Kidney (tissue), 14 donors: ENCODE data around the gene LAIR2. TPM values are rescaled to one million over a fixed set of nuclear protein-coding genes. Genes with fewer than 3 reads are reported as not detected.

ENCODE experiments used
- DNase-seq, 5 donors: peaks; one replicate each; pipeline ENCODE4 v3.0.0-alpha.2; 2013 to 2020
- FAIRE-seq: peaks from 2 replicates; lab custom pipeline; 2012; peaks lifted over from hg19 to GRCh38; lab: Jason Lieb, UNC
- H3K27ac ChIP-seq, 2 donors: one replicate each; pipeline ENCODE4 v1.7.0; 2013; ENCODE audit warnings: low read depth in 2 of 2, low read length in 2 of 2, inconsistent platforms in 1 of 2
- H3K27me3 ChIP-seq: one replicate; pipeline ENCODE4 v1.7.1; 2013; ENCODE audit warnings: low read length, inconsistent platforms; ENCODE audit not compliant: control insufficient read depth, insufficient read depth
- H3K36me3 ChIP-seq, 3 donors: one replicate each; pipeline versions ENCODE4 v1.7.0 to v1.7.1; 2013; ENCODE audit warnings: low read length in 3 of 3, control low read depth in 1 of 3, inconsistent platforms in 1 of 3; ENCODE audit not compliant: insufficient read depth in 3 of 3, control insufficient read depth in 2 of 3
- H3K4me1 ChIP-seq, 3 donors: one replicate each; pipeline versions ENCODE4 v1.7.0 to v1.7.1; 2013; ENCODE audit warnings: low read length in 3 of 3, inconsistent platforms in 1 of 3, low read depth in 1 of 3; ENCODE audit not compliant: control insufficient read depth in 2 of 3, insufficient read depth in 2 of 3
- H3K4me3 ChIP-seq, 3 donors: one replicate each; pipeline versions ENCODE4 v1.7.0 to v1.8.1; 2013; ENCODE audit warnings: low read length in 3 of 3, control low read depth in 1 of 3, inconsistent platforms in 1 of 3
- H3K9ac ChIP-seq, 3 donors: one replicate each; pipeline versions ENCODE4 v1.7.0 to v1.7.1; 2013; ENCODE audit warnings: low read length in 3 of 3, control low read depth in 1 of 3, inconsistent platforms in 1 of 3
- H3K9me3 ChIP-seq, 3 donors: one replicate each; pipeline versions ENCODE4 v1.7.0 to v1.7.1; 2013; ENCODE audit warnings: low read length in 3 of 3, control low read depth in 1 of 3, inconsistent platforms in 1 of 3; ENCODE audit not compliant: control insufficient read depth in 2 of 3, insufficient read depth in 1 of 3
- intact Hi-C: fragments of 100-400 bp; cut with DNase I; formaldehyde crosslinking; loops from one replicate; pipeline ENCODE4 v1.11.1; 2022
- polyA plus RNA-seq: library from polyadenylated mRNA; stranded (reverse); fragments of 350-450 nt; fragmentation: Illumina TruSeq; extraction: RNeasy Lipid Tissue Mini Kit (QIAGEN cat#74804); gene quantifications from one replicate; pipeline ENCODE4 v1.2.3, GENCODE V29; 2014; ENCODE audit warnings: low read depth, low replicate concordance; ENCODE audit not compliant: insufficient read depth
- total RNA-seq: library from RNA; stranded (reverse); fragmentation: NEBNext Ultra II Directional; extraction: Animal tissue kit (Norgen Biotek cat#: 25700); gene quantifications from one replicate; pipeline ENCODE4 v1.2.1, GENCODE V29; 2021
- TF ChIP-seq, protein P1 (sequence below): IDR thresholded peaks from 3 replicates; pipeline ENCODE4 v1.5.1; 2012; ENCODE audit warnings: mild to moderate bottlenecking, moderate library complexity, borderline replicate concordance; ENCODE audit not compliant: insufficient read depth; ENCODE audit errors: extremely low read depth
- donor health status: control.
- donor health status: control.
- donor health status: control.
- donor health status: control.
- donor health status: control.
- donor health status: DM: yes; HTN: yes; CAD: no.
- donor health status: Normal renal cell carcinoma (clear cell type).

Gene LAIR2
- total and polyA plus RNA-seq, 2 donors from 2014 or later: not detected

DNA sequence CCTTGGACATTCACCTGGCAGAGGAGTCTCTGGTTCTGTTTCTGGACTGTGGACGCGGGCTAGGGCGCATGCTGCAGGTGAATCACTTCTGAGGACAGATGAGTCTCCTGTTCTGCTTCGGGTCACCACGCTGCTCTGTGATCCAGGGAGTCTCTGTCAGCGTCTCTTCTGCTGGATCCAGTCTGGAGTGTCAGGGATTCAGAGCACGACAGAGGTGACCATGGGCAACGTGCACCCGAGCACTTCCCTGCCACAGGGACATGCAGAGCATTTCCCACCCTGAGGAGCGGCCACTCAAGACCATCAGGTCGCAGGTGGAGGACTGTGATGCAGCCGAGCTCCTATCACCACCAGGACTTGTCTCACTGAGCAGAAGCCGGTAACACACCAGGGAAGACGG, 46.6 kb downstream of the LAIR2 start:
- intact Hi-C loops: no loop called here
- H3K27me3 ChIP-seq: no peaks in the 10 kb centered on the region
- H3K36me3 ChIP-seq: no peaks in the 10 kb centered on the region
- H3K4me1 ChIP-seq: no peaks in the 10 kb centered on the region
- TF ChIP-seq, protein P1, sequence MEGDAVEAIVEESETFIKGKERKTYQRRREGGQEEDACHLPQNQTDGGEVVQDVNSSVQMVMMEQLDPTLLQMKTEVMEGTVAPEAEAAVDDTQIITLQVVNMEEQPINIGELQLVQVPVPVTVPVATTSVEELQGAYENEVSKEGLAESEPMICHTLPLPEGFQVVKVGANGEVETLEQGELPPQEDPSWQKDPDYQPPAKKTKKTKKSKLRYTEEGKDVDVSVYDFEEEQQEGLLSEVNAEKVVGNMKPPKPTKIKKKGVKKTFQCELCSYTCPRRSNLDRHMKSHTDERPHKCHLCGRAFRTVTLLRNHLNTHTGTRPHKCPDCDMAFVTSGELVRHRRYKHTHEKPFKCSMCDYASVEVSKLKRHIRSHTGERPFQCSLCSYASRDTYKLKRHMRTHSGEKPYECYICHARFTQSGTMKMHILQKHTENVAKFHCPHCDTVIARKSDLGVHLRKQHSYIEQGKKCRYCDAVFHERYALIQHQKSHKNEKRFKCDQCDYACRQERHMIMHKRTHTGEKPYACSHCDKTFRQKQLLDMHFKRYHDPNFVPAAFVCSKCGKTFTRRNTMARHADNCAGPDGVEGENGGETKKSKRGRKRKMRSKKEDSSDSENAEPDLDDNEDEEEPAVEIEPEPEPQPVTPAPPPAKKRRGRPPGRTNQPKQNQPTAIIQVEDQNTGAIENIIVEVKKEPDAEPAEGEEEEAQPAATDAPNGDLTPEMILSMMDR: no peak
- no peak for FAIRE-seq
- no peak overlapping the region for H3K9ac ChIP-seq
- no peak overlapping the region for H3K4me3 ChIP-seq
- DNase-seq: no peak
- no peak overlapping the region for H3K27ac ChIP-seq
- no peaks in the 10 kb centered on the region for H3K9me3 ChIP-seq

DNA sequence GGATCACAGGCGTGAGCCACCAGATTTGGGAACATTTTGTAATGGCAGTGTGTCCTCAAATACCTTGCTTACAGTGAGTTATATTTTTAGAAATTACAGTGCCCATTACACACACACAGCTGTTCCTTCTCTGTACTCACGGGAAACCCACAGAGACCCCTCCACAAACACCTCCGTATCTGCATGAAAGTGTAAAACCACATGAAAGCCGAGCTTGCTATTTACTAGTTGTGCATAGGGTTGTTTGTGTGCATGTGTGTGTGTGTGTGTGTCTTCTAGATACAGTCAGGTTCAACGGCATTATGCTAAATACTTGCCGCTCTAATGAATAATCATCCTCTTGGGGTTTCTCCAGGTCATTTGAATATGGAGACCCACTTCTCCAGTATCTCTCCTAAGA, 48.7 kb downstream of the LAIR2 start:
- no peak overlapping the region for H3K4me3 ChIP-seq
- TF ChIP-seq, protein P1: no peak
- intact Hi-C loops: no loop called here
- FAIRE-seq (no peak), DNase-seq (no peak)
- no peaks in the 10 kb centered on the region for H3K27me3 ChIP-seq
- H3K9ac ChIP-seq: no peak overlapping the region
- no peaks in the 10 kb centered on the region for H3K9me3 ChIP-seq
- H3K27ac ChIP-seq: no peak overlapping the region
- H3K36me3 ChIP-seq: no peaks in the 10 kb centered on the region
- no peaks in the 10 kb centered on the region for H3K4me1 ChIP-seq

DNA sequence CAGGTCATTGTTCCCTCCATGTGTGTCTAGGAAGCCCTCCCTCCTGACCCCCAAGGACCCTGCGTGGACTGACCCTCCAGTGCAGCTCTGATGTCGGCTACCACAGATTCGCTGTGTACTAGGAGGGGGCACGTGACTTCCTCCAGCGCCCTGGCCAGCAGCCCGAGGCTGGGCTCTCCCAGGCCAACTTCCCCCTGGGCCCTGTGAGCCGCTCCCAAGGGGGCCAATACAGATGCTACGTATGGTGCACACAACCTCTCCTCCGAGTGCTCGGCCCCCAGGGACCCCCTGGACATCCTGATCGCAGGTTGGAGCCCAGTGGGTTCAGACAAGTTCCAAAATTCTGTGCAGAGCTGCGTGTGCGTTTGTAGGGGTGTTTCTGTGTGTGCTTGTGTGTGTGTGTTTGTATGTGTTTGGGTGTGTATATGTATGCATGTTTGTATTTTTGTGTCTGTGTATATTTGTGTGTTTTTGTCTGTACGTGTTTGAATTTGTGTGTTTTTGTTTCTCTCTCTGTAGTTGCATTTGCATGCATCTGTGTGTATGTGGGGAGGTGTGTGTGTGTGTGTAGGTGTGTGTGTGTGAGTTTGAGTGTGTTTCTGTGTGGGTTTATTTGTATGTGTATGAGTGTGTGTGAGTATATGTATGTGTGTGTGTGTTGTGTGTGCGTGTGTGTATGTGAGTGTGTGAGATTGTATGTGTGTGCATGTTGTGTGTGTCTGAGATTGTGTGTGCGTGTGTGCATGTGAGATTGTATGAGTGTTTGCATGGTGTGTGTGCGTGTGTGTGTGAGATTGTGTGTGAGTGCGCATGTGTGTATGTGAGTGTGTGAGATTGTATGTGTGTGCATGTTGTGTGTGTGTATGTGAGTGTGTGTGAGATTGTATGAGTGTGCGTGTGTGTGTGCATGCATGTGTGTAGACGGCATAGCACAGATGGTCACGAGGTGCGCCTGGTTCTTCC, 49.6 kb downstream of the LAIR2 start:
- DNase-seq: no peak
- Histone ChIP-seq H3K9me3 (no peaks in the 10 kb centered on the region), H3K27me3 (no peaks in the 10 kb centered on the region), H3K27ac (no peak overlapping the region), H3K9ac (no peak overlapping the region), H3K4me1 (no peaks in the 10 kb centered on the region), H3K4me3 (no peak overlapping the region), H3K36me3 (no peaks in the 10 kb centered on the region)
- FAIRE-seq: no peak
- intact Hi-C loops: no loop called here
- TF ChIP-seq, protein P1: no peak
